NT2/D1 (cell line): ENCODE data around the gene TSSK2.

Experiments
- SUZ12 ChIP-seq: IDR thresholded peaks from 2 replicates; pipeline ENCODE4 v1.6.1; 2011; ENCODE audit not compliant: insufficient read length, insufficient read depth; ENCODE audit errors: extremely low read depth
- ZNF274 ChIP-seq: IDR thresholded peaks from 2 replicates; pipeline ENCODE4 v1.6.1; 2011; ENCODE audit warnings: mild to moderate bottlenecking, low read depth, low read length

GRCh38 chr22:19122143-19122751 is 8.9 kb upstream of the TSSK2 start, which contains the start of gene DGCR2:
- TF ChIP-seq SUZ12 (no peak), ZNF274 (no peak)
